CD1c-positive myeloid dendritic cell (primary cell): ENCODE results near the gene ECHDC3.
"Not testable (repeated sequence)": the region's sequence is repeated elsewhere in the genome, so short reads cannot be mapped to it uniquely, and the experiment has no call there.

Experiments
- DNase-seq: peaks from one replicate; pipeline ENCODE4 v3.0.0-alpha.2; 2016; ENCODE audit errors: extremely low spot score

Gene ECHDC3

GRCh38 chr10:11715815-11716494 lies 26.2 kb upstream of the ECHDC3 start:
- peak; percentile 9 for DNase-seq

GRCh38 chr10:11716686-11717085 lies 25.5 kb upstream of the ECHDC3 start:
- DNase-seq: peak; percentile 26

- peak; percentile 26 for DNase-seq
Measured at GRCh38 chr10:11719496-11720259, 22.5 kb upstream of the ECHDC3 start.

GRCh38 chr10:11720260-11720741 lies 21.9 kb upstream of the ECHDC3 start:
- DNase-seq: peak; percentile 96

GRCh38 chr10:11721806-11722205 lies 20.4 kb upstream of the ECHDC3 start:
- peak; percentile 53 for DNase-seq

- DNase-seq: no peak
Measured at GRCh38 chr10:11723359-11723758, 18.8 kb upstream of the ECHDC3 start.

- peak; percentile 71 for DNase-seq
Measured at GRCh38 chr10:11724938-11725776, 17.0 kb upstream of the ECHDC3 start.

- DNase-seq: no peak
Measured at GRCh38 chr10:11725912-11726311, 16.3 kb upstream of the ECHDC3 start.

- no peak for DNase-seq
Measured at GRCh38 chr10:11727563-11727962, 14.6 kb upstream of the ECHDC3 start.

GRCh38 chr10:11728353-11728752 lies 13.8 kb upstream of the ECHDC3 start:
- no peak for DNase-seq

- DNase-seq: no peak
Measured at GRCh38 chr10:11729790-11730315, 12.3 kb upstream of the ECHDC3 start.

- no peak for DNase-seq
Measured at GRCh38 chr10:11730779-11731178, 11.4 kb upstream of the ECHDC3 start.

GRCh38 chr10:11736767-11737166 lies 5.4 kb upstream of the ECHDC3 start:
- DNase-seq: not testable (repeated sequence)

- not testable (repeated sequence) for DNase-seq
Measured at GRCh38 chr10:11737258-11738032, 4.7 kb upstream of the ECHDC3 start.

- DNase-seq: no peak
Measured at GRCh38 chr10:11740907-11741306, 1.3 kb upstream of the ECHDC3 start.

GRCh38 chr10:11741608-11742007 lies 574 bp upstream of the ECHDC3 start:
- DNase-seq: no peak

- no peak for DNase-seq
Measured at GRCh38 chr10:11742779-11743298, 657 bp downstream of the ECHDC3 start.

GRCh38 chr10:11743461-11744338 lies 1.5 kb downstream of the ECHDC3 start:
- DNase-seq: peak; percentile 13

- no peak for DNase-seq
Measured at GRCh38 chr10:11745045-11745444, 2.9 kb downstream of the ECHDC3 start.
